GM12878 (cell line): ENCODE results near the gene GOLIM4. TPM values are rescaled to one million over a fixed set of nuclear protein-coding genes. Genes with fewer than 3 reads are reported as not detected.

ENCODE experiments used
- ATAC-seq: fragments of 200-7000 bp; cut with Tn5 transposase; 3 replicates; pipeline ENCODE4 v1.9.1; 2020; ENCODE audit warnings: mild to moderate bottlenecking, moderate library complexity
- BruUV-seq: library from RNA; stranded (reverse); fragments of 400-500 nt; replicated peaks from 2 replicates; lab custom pipeline; 2021; lab: Mats Ljungman, UMichigan
- CTCF ChIA-PET: fragments of 300-600 bp; sonication (Branson Sonifier 250); formaldehyde crosslinking; extraction: SDS; loops from one replicate; lab custom pipeline; 2021; ENCODE audit warnings: inconsistent platforms; lab: Yijun Ruan, JAX
- POLR2A ChIA-PET: fragments of 350-600 bp; formaldehyde crosslinking; extraction: SDS; loops from one replicate; lab custom pipeline; 2021; ENCODE audit warnings: inconsistent platforms; lab: Charles Lee
- RAD21 ChIA-PET: fragments of 300-600 bp; sonication (Branson Sonifier 250); formaldehyde crosslinking; loops from one replicate; lab custom pipeline; 2023; ENCODE audit warnings: antibody characterized with exemption; ENCODE audit not compliant: unreplicated experiment; lab: Charles Lee
- SMC1A ChIA-PET: fragments of 300-600 bp; sonication (Branson Sonifier 250); formaldehyde crosslinking; loops from one replicate; lab custom pipeline; 2023; ENCODE audit not compliant: unreplicated experiment, uncharacterized antibody; lab: Charles Lee
- DNase-seq: peaks from one replicate; pipeline ENCODE4 v3.0.0-alpha.2; 2011; ENCODE audit warnings: low read depth, low spot score
- FAIRE-seq: peaks from 3 replicates; lab custom pipeline; 2011; peaks lifted over from hg19 to GRCh38; lab: Jason Lieb, UNC
- H2AFZ ChIP-seq: 2 replicates; pipeline ENCODE4 v1.6.0; 2011; ENCODE audit warnings: low read depth, low read length, control low read depth; ENCODE audit not compliant: control insufficient read depth
- H3K27ac ChIP-seq: 2 replicates; pipeline ENCODE4 v1.5.1; 2011; ENCODE audit warnings: control low read depth; ENCODE audit not compliant: control insufficient read depth, insufficient read depth
- H3K27me3 ChIP-seq, 2 experiments: replicated peaks in 1 of 2; 2 replicates each; pipeline versions ENCODE4 v1.6.0 to v1.6.1; 2011; ENCODE audit warnings: low read length in 1 of 2; ENCODE audit not compliant: control insufficient read depth in 2 of 2, insufficient read depth in 2 of 2
- H3K36me3 ChIP-seq, 2 experiments: 2 replicates each; pipeline ENCODE4 v1.5.1; 2011; ENCODE audit warnings: low read length in 1 of 2; ENCODE audit not compliant: control insufficient read depth in 2 of 2, insufficient read depth in 2 of 2
- H3K4me1 ChIP-seq: 2 replicates; pipeline ENCODE4 v1.6.1; 2011; ENCODE audit warnings: mild to moderate bottlenecking, low read length, moderate library complexity, mixed read lengths; ENCODE audit not compliant: control insufficient read depth, insufficient read depth
- H3K4me2 ChIP-seq: 2 replicates; pipeline ENCODE4 v1.6.0; 2011; ENCODE audit warnings: control low read depth; ENCODE audit not compliant: control insufficient read depth, insufficient read depth
- H3K4me3 ChIP-seq: fragments of 200-600 bp; sonication (generic); 2 replicates; pipeline ENCODE4 v1.5.1; 2016
- H3K79me2 ChIP-seq: 2 replicates; pipeline ENCODE4 v1.6.0; 2011; ENCODE audit warnings: low read length; ENCODE audit not compliant: control insufficient read depth, insufficient read depth
- H3K9ac ChIP-seq: 2 replicates; pipeline ENCODE4 v1.8.0; 2011; ENCODE audit warnings: low read length, control low read depth, mixed read lengths; ENCODE audit not compliant: control insufficient read depth, insufficient read depth
- H3K9me3 ChIP-seq: replicated peaks from 3 replicates; pipeline ENCODE4 v1.5.1; 2011; ENCODE audit warnings: mild to moderate bottlenecking, low read length; ENCODE audit not compliant: control insufficient read depth, insufficient read depth
- H4K20me1 ChIP-seq: 2 replicates; pipeline ENCODE4 v1.6.0; 2011; ENCODE audit not compliant: control insufficient read depth, insufficient read depth
- BHLHE40 ChIP-seq, 2 experiments: fragments of 450-650 bp in 1 of 2; IDR thresholded peaks; 2 replicates each; pipeline ENCODE4 v1.6.1; 2011 to 2017; ENCODE audit warnings: low read depth in 2 of 2, borderline replicate concordance in 1 of 2, improper control_type of control experiment in 1 of 2, low read length in 1 of 2, mild to moderate bottlenecking in 1 of 2
- FOXK2 ChIP-seq: fragments of 450-650 bp; IDR thresholded peaks from 2 replicates; pipeline ENCODE4 v1.6.1; 2017; ENCODE audit warnings: mild to moderate bottlenecking, moderate library complexity
- IKZF2 ChIP-seq, 2 experiments: fragments of 450-650 bp; IDR thresholded peaks; 2 replicates each; pipeline ENCODE4 v1.6.1; 2017; ENCODE audit warnings: mild to moderate bottlenecking in 2 of 2, moderate library complexity in 2 of 2
- JUND ChIP-seq: IDR thresholded peaks from 2 replicates; pipeline ENCODE4 v1.6.1; 2012; ENCODE audit warnings: low read depth, mild to moderate bottlenecking, low read length, improper control_type of control experiment, moderate library complexity
- MEF2A ChIP-seq: IDR thresholded peaks from 2 replicates; pipeline ENCODE4 v1.6.1; 2011; ENCODE audit warnings: low read depth, mild to moderate bottlenecking, low read length, moderate library complexity; ENCODE audit not compliant: insufficient read depth
- SIN3A ChIP-seq: IDR thresholded peaks from 2 replicates; pipeline ENCODE4 v1.6.1; 2012; ENCODE audit warnings: low read depth, low read length, improper control_type of control experiment
- SPI1 ChIP-seq: IDR thresholded peaks from 2 replicates; pipeline ENCODE4 v1.6.1; 2011; ENCODE audit warnings: low read depth, mild to moderate bottlenecking, low read length, moderate library complexity, borderline replicate concordance; ENCODE audit not compliant: insufficient read depth
- SUZ12 ChIP-seq: fragments of 200-600 bp; sonication (generic); IDR thresholded peaks from one replicate; pipeline ENCODE4 v1.6.1; 2018; ENCODE audit warnings: antibody characterized with exemption, mild to moderate bottlenecking; ENCODE audit not compliant: unreplicated experiment
- WGBS: methylation state at CpG from one replicate; pipeline ENCODE4 v1.1.6; 2016; ENCODE audit warnings: low lambda C conversion rate; ENCODE audit not compliant: insufficient replicate concordance, insufficient coverage; ENCODE audit errors: missing lambda C conversion rate; 5-methylcytosine and 5-hydroxymethylcytosine counted together
- in situ Hi-C: fragments of 300-500 bp; cut with MboI; formaldehyde crosslinking; loops from 9 replicates; pipeline ENCODE4 v1.14.3; 2018; ENCODE audit warnings: mixed read lengths
- intact Hi-C: fragments of 100-400 bp; cut with micrococcal nuclease; formaldehyde crosslinking; loops from one replicate; pipeline ENCODE4 v1.14.2; 2022; ENCODE audit not compliant: unreplicated experiment
- polyA plus RNA-seq, 11 experiments: library from polyadenylated mRNA; depleted of rRNA in 4 of 11; unstranded in 6 of 11; stranded (reverse) in 5 of 11; fragments of >200 nt; fragmentation: Nextera tagmentation in 4 of 11; fragmentation: Illumina TruSeq in 1 of 11; extraction: Ambion mirVana in 4 of 11; extraction: Trizol in 1 of 11; gene quantifications; 1 replicate in 1 of 11; 2 replicates in 10 of 11; pipeline versions ENCODE4 v1.2.1 to v1.2.3, GENCODE V29; 2011 to 2016; ENCODE audit warnings: inconsistent platforms in 2 of 11, missing spikeins in 2 of 11, low read depth in 1 of 11
- total RNA-seq, 4 experiments: library from RNA; depleted of rRNA in 3 of 4; stranded (reverse); fragments of >200 nt in 3 of 4; fragmentation: Illumina TruSeq in 1 of 4; extraction: Trizol in 1 of 4; gene quantifications; 2 replicates each; pipeline versions ENCODE4 v1.2.1 to v1.2.3, GENCODE V29; 2013 to 2021
- TF ChIP-seq, protein P1 (sequence below): IDR thresholded peaks from 2 replicates; pipeline ENCODE4 v1.6.1; 2012; ENCODE audit warnings: mild to moderate bottlenecking, low read depth, low read length

GOLIM4 gene
- total and polyA plus RNA-seq, 10 of the 15 experiments (the other 5 are each of a cell fraction or from before 2014, with no cell fraction given) = 11.1 to 32.4 (median 19.3) TPM

DNA sequence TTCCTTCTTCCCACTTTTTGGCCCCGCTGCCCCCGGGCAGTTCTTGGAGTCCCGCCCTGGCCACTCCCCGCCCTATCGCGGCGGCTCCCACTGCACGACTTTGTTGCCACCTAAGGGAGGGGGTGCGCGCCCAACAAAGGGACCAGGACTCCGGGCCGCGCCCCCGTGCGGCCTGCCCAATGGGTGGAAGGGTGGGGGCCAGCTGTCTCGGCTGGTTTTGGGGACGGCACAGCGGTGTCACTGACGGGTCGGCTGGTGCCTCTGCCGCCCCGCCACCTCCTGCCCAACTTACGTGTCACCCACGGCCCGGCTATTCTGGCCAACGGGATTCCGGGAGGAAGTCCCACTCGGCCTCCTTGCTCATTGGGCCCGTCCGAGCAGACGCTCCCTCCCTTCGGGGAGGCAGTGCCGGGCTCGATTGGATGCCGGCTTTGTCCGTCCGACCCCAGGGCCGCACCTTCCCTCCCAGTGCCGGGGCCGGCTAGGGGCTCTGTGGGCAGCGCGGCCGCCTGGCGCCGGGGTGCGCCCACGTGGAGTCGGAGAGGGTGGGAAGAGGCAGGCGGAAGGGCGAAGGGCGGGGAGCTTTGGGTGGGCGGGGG, at the start of gene GOLIM4 (continued):
- TF ChIP-seq, protein P1, sequence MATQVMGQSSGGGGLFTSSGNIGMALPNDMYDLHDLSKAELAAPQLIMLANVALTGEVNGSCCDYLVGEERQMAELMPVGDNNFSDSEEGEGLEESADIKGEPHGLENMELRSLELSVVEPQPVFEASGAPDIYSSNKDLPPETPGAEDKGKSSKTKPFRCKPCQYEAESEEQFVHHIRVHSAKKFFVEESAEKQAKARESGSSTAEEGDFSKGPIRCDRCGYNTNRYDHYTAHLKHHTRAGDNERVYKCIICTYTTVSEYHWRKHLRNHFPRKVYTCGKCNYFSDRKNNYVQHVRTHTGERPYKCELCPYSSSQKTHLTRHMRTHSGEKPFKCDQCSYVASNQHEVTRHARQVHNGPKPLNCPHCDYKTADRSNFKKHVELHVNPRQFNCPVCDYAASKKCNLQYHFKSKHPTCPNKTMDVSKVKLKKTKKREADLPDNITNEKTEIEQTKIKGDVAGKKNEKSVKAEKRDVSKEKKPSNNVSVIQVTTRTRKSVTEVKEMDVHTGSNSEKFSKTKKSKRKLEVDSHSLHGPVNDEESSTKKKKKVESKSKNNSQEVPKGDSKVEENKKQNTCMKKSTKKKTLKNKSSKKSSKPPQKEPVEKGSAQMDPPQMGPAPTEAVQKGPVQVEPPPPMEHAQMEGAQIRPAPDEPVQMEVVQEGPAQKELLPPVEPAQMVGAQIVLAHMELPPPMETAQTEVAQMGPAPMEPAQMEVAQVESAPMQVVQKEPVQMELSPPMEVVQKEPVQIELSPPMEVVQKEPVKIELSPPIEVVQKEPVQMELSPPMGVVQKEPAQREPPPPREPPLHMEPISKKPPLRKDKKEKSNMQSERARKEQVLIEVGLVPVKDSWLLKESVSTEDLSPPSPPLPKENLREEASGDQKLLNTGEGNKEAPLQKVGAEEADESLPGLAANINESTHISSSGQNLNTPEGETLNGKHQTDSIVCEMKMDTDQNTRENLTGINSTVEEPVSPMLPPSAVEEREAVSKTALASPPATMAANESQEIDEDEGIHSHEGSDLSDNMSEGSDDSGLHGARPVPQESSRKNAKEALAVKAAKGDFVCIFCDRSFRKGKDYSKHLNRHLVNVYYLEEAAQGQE = no peak
- no peak for TF ChIP-seq MEF2A
- no peak for TF ChIP-seq FOXK2
- TF ChIP-seq SUZ12 = no peak
- peak; percentile 54; the same call in 1 of the 2 replicates for TF ChIP-seq SIN3A

DNA sequence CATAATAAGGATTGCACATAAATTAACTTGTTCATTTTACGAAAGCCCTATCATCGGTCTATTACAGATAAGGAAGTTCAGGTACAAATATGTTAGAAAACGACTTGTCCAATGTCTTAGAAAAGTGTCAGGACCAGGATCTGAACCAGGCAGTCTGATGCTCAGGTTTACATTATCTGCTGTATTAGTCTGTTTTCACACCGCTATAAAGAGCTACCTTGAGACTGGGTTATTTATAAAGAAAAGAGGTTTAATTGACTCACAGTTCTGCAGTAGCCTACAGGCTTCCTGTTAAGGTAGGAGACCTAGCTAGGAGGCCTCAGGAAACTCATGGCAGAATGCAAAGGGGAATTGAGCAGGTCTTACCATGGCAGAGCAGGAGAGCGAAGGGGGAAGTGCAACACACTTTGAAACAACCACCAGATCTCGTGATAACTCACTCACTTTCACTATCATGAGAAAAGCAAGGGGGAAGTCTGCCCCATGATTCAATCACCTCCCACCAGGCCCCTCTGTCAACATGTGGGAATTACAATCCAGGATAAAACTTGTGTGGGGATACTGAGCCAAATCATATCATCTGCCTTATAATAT, 45.8 kb upstream of the GOLIM4 start:
- Histone ChIP-seq H3K9ac (no peak overlapping the region), H3K79me2 (no peaks in the 10 kb centered on the region), H2AFZ (peak overlapping the region; percentile 5), H3K9me3 (no peaks in the 10 kb centered on the region), H3K27ac (no peak overlapping the region), H3K36me3 (no peaks in the 10 kb centered on the region), H3K4me3 (no peak overlapping the region), H4K20me1 (no peaks in the 10 kb centered on the region), H3K4me2 (no peak overlapping the region), H3K27me3 (no peaks in the 10 kb centered on the region), H3K4me1 (no peaks in the 10 kb centered on the region)
- ATAC-seq (peak; percentile 84), DNase-seq (no peak), FAIRE-seq (no peak)
- TF ChIP-seq IKZF2 (IDR thresholded peaks at IDR 0.05) = peak in 1 of 2 experiments; percentile 13; a peak in 1 of 4 replicates
- TF ChIP-seq BHLHE40 (IDR thresholded peaks at IDR 0.05; ENCODE audit: borderline replicate concordance in 1 of 2, low read depth in 2 of 2, low read length in 1 of 2) = peak in 1 of 2 experiments; percentile 71; a peak in 3 of 4 replicates
- peak; percentile 75 for TF ChIP-seq SPI1
- no peak for TF ChIP-seq JUND
- BruUV-seq = no TSS peak
- intact Hi-C loops = no loop called here
- in situ Hi-C loops = no loop called here
- POLR2A ChIA-PET = no interaction called here
- 50% methylated on average over 6 of the region's 6 CpGs for WGBS
- RAD21 ChIA-PET = interaction anchor here (0.5 to 1.3 kb wide), 2 partner anchors 25 to 49 kb away, joined by 3 read pairs; no protein-coding TSS in a partner anchor
- SMC1A ChIA-PET = no interaction called here
- CTCF ChIA-PET = interaction anchor here (2.9 kb wide), 1 partner anchor 25 kb away, joined by 9 read pairs; no protein-coding TSS in a partner anchor
